Measurements from ENCODE around the gene SYT2.

Gene SYT2

DNA sequence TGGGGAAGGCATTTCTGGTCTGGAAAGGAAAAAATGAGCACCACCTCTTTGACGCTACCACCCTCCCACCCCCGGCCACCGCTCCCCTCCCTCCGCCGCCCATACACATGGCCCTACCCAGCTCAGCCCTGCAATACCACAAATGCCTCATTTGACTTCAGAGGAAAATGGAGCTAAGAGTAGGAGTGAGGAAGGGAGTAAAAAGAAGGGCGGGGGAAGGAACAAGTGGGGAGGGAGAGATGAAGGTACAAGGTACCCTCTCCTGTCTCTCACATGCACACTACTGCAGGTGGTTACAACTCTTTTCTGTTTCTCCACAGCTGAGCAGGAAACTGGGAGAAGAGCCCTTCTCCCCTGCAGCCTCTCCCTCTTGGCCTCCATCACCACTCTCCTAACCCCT, 7.1 kb downstream of the SYT2 start:
- no peak for DNase-seq

DNA sequence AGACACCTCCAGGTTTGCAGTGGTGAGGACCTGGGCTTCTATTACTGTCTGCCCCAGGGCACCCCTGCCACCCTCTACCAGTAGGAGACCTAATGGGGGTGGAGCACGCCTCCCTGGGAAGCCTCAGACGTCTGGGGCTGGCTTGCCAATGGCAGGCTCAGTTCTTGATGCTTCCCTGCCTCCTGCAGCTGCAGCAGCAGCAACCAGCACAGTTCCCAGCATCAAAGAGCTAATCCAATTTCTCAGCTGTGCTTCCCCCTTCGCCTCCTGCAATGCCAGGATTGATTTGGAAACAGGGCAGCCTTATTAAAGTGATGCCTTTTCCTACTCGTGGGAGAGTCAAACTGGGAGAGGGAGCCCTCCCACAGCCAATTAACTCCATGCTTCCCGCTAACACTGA, 8.2 kb downstream of the SYT2 start:
- DNase-seq, result no peak

DNA sequence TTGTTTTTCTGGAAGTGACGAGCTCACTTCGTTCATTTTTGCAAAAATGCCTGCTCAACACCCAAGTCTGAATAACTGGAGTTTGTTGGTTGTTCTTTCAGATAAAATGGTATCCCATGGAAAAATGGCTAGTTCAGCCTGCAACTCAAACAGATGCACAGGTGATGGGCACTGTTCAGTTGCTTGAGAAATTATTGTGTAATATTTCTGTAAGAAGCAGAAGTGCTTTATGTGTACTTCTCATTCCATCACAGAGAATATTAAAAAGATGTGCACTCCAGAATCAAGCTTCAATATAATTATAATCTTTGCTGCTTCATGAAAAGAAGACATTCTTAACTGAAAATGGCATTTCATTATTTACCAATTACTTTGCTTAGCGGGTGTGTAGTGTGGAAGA, 9.1 kb downstream of the SYT2 start:
- DNase-seq, result no peak

DNA sequence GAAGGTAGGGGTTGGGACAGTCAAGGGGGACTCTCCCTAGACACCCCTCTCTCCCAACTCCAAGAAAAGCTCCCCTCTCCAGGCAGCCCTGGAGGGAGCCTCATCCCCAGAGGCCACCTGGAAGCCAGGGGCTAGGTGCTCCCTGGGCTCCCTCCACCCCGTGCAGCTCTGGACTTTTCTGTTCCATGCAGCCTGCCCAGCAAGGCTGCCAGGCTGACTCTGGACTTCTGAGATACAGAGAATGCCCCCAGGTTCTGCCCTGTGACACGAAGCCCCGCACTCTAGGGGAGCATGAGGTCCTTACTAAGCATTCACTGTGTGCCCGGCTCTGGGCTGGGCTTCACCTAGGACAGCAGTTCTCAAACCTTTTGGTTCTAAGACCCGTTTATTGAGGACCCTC, 10.2 kb downstream of the SYT2 start:
- DNase-seq, result no peak

DNA sequence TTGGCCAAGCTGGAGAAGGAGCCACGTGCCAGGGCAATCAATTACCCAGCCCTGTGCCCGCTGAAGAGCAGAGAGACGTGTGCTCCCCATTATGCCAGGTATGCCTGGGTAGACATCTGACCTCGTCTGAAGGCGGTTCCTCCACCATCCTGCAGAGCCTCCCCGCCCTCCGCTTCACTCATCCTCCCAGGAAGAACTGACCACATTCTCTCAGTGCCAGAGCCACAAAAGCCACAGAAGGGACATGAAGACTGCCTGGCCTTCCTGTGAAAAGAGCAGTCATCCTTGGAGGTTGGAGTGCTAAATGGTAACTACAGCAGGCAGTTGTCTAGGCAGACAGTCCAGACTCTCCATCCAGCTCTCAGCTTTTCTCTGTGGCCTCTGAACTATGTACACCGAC, 12.0 kb downstream of the SYT2 start:
- DNase-seq, result no peak

GRCh38 chr1:202697038-202697437, 13.2 kb downstream of the SYT2 start:
- peak; percentile 26 to 64 for DNase-seq

GRCh38 chr1:202694314-202694713, 15.9 kb downstream of the SYT2 start:
- no peak for DNase-seq

GRCh38 chr1:202692959-202693555, 17.2 kb downstream of the SYT2 start:
- peak; percentile 15 to 76 for DNase-seq

GRCh38 chr1:202691816-202692215, 18.4 kb downstream of the SYT2 start:
- DNase-seq, result peak; percentile 93 to 97

GRCh38 chr1:202689493-202690342, 20.5 kb downstream of the SYT2 start:
- DNase-seq, result no peak

- DNase-seq, result no peak
Measured at GRCh38 chr1:202689082-202689481, 21.2 kb downstream of the SYT2 start.

DNA sequence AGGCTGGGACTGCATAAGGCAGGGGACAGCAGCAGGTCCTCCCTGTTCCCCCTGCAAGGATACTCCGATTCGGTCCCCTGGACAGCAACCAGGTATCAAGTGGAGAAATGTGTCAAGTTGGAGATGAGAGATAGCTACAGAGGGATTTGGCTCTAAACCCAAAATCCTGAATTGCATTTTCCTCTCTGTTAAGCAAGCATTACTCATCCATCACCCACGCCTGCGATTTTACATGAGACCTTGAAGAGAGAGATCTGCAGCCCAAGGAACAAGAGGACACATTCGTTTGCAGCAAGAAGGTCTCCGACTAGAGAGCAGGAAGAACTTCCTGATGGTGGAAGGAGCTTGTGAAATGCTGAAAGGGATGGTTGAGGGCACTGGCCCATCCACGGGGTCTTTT, 21.9 kb downstream of the SYT2 start:
- no peak for DNase-seq

DNA sequence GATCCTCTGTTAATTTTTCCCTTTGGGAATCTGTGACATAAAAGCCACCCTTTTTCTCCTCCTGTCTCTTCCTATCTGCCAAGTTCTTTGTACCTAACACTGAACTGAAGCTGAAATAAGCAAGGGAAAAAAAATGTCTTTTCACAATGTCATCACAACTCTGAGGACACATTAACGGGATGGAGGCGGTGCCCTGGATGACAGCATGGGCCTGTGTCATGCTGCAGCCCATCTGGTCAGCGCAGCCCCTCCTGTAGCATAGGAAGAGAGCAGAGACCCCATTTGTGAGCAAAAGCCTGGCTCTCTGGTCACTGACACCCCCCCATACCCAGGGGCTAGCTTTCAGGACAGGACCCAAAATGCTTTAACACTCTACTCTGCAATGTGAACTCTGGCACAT, 22.5 kb downstream of the SYT2 start:
- DNase-seq, result no peak

DNA sequence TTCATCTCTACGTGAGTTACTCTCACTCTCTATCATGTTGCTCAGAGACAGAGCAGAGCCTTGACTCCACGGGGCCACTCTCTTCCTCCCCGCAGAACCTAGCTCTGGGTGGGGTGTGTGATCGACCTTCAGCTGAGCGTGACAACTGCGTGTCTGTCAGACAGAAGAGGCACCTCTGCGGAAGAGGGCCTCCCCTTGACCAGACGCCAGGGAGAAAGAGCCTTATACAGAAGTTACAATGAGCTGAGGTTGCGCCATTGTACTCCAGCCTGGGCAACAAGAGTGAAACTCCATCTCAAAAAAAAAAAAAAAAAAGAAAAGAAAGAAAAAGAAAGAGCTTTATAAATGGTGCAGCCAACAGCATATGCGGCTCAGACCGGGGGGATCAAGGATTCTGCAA, 22.9 kb downstream of the SYT2 start:
- no peak for DNase-seq

DNA sequence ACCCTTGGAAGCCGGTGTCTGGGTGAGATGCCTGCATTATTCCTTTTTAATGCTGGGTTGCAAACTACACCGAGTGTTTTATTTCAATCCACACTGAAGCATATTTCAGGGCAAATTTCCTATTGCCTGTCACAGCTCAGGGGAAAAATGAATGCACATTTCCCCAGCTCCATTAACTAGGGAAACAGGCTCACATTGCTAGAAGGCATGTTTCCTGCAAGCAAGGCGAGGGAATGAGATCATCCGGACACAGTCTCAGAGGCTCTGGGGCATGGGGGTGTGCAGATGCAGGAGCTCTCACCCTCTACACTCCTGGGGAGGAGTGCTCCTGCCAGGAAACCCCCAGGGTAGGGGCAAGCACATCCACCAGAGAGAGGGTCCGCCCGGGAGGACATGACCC, 24.6 kb downstream of the SYT2 start:
- DNase-seq, result no peak

DNA sequence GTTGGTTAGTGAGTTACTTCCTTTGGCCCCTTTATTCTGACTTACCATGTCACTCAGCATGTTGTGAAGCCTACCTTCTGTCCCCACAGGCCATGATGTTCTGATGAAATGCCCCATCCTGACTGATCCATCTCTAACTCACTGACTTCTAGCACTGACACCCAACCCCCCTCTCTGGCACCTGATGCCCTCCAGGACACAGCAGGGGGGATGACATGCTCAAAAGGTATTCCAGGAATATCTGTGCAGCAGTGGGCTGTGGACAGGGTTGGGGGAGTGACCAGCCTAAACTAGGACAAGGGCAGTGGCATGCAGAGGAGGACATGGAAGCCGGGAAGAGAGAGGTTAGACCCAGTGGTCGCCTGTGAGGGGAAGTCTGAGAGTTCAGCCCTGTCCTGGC, 25.5 kb downstream of the SYT2 start:
- no peak for DNase-seq

GRCh38 chr1:202683029-202683428, 27.2 kb downstream of the SYT2 start:
- DNase-seq, result no peak

- DNase-seq, result no peak
Measured at GRCh38 chr1:202682477-202682876, 27.8 kb downstream of the SYT2 start.

DNA sequence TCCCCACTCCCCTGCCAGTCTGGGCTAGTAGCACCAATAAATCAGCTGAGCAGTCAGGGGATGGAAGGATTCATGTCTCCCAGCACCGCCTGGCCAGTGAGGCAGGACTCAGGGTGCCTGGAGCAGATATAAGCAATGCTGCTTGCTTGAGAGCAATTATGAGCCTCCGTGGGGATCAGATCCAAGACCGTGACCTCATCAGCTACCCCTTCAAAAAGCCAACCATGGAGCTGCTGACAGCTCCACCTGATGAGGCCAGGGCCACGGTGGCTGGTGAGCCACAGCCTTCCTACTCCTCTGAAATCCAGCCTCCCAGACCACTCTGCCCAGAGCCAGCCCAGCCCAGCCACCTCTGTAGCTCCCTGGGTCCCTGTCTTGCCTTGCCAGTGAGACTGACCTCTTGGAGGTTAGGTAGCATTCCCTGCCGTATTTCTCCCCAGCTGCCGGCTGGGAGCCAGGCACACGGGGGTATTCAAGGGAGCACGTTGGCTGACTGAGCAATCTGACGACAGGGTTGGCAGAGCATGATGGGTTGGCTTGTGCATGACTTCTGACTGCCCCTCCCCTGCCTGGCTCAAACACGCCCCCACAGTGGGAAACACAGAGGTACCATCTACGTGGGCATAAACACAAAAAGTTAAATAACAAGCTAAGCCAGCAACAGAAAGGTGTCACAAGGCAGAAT, 28.4 kb downstream of the SYT2 start:
- DNase-seq, result no peak

DNA sequence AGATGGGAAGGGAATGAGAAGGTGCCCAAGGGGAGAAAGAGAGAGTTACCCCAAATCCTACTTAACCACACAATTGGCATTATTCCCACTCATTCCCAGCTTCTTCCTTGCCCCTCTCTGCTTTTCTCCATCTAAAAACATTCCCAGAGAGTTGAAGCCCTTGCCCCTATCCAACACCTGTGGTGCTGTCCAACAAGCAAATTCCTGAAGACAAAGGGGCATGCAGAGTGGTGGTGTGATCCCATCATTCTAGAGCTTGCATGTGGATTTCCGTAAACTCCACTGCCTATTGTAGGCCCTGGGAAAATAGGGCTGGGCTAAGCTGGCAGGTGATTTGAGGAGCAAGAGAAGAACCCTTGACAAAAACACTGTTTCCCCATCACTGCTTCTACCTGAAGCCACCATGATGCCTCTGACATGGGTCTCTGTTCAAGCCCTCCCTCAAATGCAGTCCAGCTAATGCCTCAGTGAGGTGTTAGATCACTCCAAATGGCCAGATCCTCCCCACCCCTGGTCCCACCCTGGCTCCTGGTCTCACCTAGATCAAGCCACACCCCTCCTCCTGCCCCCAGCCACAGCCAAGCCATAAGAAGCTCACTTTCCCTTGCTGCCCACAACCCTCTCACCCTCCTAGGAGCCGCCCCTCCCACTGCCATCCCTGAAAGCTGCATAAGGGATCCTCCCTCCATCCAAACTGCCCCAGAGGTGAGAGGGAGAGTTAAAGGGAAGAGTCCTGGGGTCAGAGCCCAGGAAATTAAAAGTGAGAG, 29.5 kb downstream of the SYT2 start:
- no peak for DNase-seq

DNA sequence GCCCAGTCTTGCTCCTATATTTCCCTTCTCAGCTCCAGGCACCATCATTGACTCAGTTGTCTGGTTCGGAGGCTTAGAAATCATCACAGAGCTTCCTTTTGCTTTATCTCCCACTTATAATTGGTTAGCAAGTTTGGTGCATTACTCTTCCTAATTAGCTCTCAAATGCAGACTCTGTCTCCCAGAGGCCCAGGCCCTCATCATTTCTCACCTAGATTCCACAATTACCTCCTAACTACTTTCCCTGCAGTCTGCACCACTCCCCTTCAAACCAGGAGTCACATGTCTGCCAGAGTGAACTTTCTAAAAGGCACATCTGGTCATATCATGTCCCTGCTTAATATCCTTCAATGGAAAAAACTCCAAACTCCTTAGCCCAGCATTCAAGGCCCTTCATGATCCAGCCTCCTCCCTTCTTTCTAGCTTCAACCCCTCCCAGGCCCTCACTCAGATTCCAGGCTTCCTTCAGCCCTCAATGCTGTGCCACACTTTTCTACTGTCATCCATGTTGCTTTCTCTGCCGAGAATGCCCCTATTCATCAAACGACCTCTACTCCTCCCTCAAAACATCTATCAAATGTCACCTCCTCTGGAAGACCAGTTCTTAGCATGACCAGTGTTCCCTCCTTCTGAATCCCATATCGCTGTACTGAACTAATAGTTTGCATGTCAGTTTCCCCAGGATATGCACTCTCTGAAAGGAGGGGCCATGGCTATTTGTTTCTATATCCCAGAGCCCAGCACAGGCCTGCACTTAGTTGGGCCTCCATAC, 30.7 kb downstream of the SYT2 start:
- DNase-seq, result no peak

DNA sequence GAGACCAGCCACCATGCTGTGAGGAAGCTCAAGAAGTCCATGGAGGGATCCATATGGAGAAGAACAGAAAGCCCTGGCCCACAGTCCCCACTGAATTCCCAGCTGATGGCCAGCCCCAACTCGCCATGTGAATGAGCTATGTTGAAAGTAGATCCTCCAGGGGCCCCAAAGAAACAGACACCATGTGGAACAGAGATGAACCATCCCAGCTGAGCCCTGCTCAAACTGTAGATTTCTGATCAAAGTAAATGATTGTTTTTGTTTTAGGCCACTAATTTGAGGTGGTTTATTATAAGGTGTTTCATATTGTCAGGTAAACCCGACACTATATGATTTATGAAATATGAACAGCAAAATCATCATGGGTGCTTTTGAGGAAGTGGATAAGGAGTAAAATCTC, 32.8 kb downstream of the SYT2 start:
- DNase-seq, result no peak

DNA sequence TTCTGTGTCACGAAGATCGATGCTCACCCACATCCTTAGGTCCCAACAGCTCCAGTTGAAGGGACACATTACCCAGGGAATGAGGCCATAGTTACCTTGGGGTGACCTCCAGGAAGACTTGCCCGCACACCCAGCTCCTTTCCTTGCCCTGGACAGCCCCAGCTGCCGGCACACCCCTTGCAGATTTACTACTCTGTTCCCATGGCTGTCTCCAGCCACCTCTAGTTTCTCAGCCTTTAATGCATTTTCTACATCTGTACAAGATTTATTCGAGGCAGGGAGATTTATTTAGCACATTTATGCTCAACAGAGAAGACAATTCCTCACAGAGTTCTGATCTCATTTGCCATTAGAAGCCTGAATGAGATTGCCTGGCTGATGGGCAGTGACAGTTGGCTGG, 36.7 kb downstream of the SYT2 start:
- no peak for DNase-seq

Measured in NCI-H524 (cell line).